B cell (primary cell): ENCODE data around the gene DHX15.

Experiments
- CTCF ChIP-seq: fragments of 200-600 bp; IDR thresholded peaks from one replicate; pipeline ENCODE4 v1.8.0; 2022; ENCODE audit warnings: antibody characterized with exemption, mild to moderate bottlenecking
- EZH2 ChIP-seq: IDR thresholded peaks from 2 replicates; pipeline ENCODE4 v1.6.1; 2012; ENCODE audit warnings: borderline replicate concordance, low read depth, mild to moderate bottlenecking, moderate library complexity, low read length; ENCODE audit not compliant: insufficient read depth, poor library complexity, severe bottlenecking

- TF ChIP-seq CTCF: no peak
- no peak for TF ChIP-seq EZH2
Measured at GRCh38 chr4:24630937-24631336, 46.6 kb upstream of the DHX15 start.
